GM21786 (cell line): Measurements from ENCODE around the gene SETD1A.
"Not testable (repeated sequence)": the region's sequence is repeated elsewhere in the genome, so short reads cannot be mapped to it uniquely, and the experiment has no call there.

Experiments
- ATAC-seq: cut with Tn5 transposase; IDR thresholded peaks from one replicate; pipeline ENCODE4 v1.9.1; 2021; ENCODE audit not compliant: unreplicated experiment

Gene SETD1A

DNA sequence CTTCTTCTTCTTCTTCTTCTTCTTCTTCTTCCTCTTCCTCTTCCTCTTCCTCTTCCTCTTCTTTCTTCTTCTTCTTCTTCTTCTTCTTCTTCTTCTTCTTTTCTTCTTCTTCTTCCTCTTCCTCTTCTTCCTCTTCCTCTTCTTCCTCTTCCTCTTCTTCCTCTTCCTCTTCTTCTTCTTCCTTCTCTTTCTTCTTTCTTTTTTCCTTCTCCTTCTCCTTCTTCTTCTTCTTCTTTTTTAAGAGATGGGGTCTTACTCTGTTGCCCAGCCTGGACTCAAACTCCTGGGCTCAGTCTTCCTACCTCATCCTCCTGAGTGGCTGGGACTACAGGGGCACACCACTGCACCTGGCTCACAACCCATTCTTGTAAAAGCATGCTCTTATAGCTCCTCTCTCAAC lies 55.7 kb downstream of the SETD1A start:
- not testable (repeated sequence) for ATAC-seq

DNA sequence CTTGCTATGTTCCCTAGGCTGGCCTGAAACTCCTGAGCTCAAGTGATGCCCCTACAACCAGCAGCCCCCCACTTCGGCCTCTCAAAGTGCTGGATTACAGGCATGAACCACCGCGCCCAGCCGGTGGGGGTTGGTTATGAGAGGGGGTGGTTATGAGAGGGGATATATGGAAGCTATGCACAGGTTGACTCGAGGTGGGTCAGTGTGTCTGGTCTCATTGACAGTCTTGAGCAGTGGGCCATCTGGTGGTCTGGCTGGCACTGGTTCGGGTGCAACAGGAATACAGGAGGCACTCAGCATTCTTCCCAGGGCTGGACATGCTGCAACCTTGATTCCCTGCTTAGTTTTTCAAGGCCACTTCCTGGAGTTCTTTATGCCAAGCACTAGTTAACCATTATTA lies 58.5 kb downstream of the SETD1A start:
- ATAC-seq, result no peak

DNA sequence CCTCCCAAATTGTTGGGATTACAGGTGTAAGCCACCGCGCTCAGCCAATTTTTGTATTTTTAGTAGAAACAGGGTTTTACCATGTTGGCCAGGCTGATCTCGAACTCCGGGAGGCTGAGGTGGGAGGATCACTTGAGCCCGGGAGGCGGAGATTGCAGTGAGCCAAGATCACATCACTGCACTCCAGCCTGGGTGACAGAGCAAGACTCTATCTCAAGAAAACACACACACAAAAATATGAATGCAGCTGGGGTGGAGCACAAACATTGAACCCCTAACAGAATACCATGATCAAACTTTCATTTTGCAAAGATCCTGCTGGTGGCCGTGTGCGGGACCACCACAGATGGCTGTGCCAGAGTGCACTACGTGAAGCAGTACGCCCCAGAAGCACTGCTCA lies 60.2 kb downstream of the SETD1A start:
- ATAC-seq, result not testable (repeated sequence)

DNA sequence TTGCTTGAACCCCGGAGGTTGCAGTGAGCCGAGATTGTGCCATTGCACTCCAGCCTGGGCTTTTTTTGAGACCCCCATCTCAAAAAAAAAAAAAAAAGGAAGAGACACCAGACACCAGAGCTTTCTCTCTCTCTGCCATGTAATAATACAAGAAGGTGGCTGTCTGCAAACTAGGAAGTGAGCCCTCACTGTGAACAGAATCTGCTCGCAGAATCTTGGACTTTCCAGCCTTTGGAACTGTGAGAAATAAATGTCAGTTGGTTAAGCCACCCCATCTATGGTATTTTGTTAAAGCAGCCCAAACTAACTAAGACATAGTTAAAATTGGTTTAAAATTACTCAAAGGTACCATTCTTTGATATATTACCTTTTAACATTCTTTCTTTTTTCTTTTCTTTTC lies 63.0 kb downstream of the SETD1A start:
- no peak for ATAC-seq

DNA sequence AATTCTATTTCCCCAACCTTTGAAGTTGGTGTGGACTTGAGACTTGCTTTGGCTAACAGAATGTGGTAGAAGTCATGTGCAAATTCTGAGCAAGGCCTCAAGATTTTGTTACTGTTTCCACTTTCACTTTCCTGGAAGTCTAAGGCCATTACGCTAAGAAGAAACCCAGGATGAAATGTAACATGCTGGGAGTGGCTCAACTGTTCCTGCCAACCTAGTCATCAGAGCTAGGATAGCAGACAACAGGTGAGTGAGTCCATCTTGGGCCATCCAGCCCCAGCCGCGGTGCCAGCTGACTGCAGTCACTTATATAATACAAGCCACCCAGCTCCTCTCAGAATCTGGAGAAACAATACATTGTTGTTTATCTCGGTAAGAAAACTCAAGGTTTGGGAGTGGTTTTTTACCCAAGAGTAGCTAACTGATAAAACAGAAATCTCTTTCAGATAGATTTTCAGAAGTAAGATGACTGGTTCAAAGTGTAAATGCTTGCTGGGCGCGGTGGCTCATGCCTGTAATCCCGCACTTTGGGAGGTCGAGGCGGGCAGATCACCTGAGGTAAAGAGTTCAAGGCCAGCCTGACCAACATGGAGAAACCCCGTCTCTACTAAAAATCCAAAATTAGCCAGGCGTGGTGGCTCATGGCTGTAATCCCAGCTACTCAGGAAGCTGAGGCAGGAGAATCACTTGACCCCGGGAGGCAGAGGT lies 65.1 kb downstream of the SETD1A start:
- ATAC-seq, result no peak

DNA sequence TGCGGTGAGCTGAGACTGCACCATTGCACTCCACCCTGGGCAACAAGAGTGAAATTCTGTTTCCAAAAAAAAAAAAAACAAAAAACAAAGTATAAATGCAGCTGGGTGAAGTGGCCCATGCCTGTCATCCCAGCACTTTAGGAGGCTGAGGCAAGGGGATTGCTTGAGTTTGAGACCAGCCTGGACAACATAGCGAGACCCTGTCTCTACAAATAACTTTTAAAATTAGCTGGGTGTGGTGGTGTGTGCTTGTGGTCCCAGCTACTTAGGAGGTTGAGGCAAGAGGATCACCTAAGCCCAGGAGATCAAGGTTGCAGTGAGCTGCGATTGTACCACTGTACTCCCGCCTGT lies 65.7 kb downstream of the SETD1A start:
- no peak for ATAC-seq

DNA sequence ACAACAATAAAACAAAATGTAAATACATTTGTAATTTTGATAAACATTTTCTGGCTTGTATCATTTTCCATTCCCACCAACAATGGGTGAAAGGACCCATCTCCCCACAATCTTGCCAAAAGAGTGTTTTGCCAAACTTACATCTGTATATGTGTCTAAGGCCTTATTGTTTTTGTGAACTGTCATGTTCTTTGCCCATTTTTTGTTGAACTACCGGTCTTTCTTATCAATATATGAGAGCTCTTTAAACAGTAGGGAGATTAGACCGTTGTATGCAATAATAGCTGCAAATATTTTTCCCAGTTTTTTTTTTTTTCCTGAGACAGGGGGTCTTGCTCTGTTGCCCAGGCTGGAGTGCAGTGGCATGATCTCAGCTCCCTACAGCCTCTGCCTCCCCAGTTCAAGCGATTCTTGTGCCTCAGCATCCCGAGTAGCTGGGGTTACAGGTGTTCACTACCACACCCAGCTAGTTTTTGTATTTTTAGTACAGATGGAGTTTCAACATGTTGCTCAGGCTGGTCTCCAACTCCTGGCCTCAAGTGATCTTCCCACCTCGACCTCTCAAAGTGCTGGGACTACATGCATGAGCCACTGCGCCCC lies 66.2 kb downstream of the SETD1A start:
- ATAC-seq, result no peak

DNA sequence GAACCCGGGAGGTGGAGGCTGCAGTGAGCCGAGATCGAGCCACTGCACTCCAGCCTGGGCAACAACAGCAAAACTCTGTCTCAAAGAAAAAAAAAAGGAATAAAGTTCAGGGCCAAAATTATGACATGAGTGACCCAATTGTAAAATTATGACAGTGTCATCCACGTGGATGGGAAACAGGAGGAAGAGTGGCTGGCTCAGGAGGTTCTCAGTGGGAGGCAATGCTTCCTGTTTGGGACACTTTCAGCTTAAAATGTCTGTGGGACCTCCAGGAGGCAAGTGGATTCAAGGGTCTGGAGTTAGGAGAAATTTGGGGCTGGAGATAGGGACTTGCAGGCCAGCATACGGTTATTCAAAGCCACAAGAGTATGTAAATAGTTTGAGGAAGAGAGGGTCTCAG lies 67.8 kb downstream of the SETD1A start:
- ATAC-seq, result no peak

DNA sequence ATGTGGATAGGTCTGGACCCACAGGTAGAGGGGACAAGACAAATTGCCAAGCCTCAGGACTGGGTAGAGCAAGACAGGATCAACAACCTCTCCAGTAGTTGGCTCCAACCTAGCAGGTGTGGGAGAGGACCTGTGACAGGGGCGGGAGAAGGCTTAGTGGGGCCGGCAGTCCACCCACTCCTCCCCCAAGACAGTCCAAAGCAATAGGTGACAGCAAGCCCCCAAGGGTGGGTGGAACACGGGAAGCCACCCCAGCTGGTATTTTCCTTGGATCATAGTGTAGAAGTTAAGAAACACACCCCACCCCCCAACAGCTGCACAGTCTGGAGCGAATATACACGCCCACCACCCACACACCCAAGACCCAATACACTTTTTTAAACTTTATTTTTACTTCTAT lies 71.7 kb downstream of the SETD1A start:
- no peak for ATAC-seq

DNA sequence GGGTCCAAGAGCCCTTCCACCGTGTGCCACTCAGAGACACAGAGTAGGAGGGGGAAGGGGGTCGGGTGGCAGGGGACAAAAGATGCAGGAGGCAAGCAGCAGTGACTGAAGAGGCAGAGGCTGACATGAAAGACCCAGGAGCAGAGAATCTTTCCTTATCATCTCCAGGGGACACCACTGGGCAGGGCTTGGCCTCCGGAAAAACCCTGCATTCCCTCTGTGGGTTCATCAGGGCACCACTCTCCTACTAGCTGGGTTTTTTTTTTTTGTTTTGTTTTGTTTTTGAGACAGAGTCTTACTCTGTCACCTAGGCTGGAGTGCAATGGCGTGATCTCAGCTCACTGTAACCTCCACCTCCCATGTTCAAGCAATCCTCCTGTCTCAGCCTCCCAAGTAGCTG lies 73.7 kb downstream of the SETD1A start:
- ATAC-seq, result no peak

DNA sequence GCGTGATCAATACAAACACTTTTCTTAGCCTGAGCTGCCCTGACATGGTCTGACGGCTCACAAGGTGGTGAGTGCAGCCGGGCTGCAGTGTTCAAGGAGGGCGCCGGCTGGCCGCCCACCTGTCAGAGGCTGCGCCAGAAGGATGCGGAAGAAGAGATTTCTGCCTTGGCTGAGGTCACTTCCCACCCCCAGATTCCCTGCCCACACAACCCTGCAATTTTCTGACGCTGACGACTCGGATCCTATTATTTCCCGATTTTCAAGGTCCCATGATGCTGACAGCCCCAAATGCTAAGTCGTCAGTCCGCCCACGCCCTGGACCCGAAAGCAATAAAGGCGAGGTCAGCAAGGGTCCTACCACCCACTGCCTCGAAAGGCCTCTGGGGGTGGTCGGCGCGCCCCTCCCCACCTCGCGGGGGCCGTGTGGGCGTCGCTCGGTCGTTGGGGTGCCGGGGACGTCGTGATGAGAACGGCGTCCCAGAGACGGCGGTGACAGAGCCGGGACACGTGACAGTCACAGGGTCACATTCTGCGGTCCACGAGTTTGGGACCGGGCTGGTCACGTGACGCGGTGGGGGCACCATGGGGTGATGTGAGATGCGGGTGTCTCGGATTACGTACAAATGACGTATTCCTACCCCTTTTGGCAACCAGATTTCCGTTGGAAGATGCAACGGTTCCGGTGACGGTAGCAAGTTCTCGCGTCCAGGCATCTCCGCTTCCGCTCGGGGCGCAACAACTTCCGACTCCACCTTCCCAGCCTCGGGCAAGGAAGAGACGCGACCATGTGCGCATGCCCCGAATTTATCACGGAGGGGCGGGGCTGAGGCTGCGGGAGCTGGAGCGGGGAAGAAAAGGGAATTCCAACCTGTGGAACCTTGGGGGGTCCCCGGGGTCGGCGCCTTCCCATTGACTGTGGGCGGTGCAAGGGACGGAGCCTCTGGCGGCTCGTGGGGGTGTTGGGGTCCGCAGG lies 75.5 kb downstream of the SETD1A start, which contains the start of gene STX4:
Gene STX4, plus strand, starts transcription at position 823 of the 973 bp plus-strand sequence. CDS start 248 bp downstream, outside the sequence.
- peak; percentile 80 for ATAC-seq

DNA sequence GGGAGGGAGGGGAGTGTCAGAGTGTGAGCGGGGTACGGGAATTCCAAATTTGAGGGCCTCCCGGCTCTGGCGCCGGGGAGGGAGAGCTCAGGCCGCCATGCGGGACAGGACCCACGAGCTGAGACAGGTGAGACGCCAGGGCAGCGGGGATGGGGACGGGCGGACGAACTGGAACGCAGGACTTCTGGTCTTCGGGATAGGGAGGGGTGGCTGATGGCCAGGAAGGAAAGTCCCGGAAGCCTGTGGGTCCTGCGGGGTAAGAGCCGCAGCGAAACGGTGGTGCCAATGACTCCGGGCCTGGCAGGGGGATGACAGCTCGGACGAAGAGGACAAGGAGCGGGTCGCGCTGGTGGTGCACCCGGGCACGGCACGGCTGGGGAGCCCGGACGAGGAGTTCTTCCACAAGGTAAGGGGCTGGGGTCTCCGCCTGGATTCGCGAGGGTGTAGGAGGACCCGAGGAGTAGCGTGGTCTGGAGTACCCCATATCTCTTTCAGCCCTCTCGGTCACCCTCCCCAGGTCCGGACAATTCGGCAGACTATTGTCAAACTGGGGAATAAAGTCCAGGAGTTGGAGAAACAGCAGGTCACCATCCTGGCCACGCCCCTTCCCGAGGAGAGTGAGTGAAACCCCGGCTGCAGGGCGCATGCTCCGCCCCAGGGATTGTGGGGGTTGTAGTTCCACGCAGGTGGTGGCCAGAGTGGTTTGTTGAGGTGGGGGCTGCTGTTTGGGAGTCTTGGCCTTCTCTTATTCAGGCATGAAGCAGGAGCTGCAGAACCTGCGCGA lies 76.3 kb downstream of the SETD1A start:
- ATAC-seq, result peak; percentile 45
